Choroid plexus epithelial cell (primary cell): ENCODE measurements around the gene KCTD10.
"Not testable (repeated sequence)": the region's sequence is repeated elsewhere in the genome, so short reads cannot be mapped to it uniquely, and the experiment has no call there.

Experiments
- DNase-seq: peaks from one replicate; pipeline ENCODE4 v3.0.0-alpha.2; 2010; ENCODE audit warnings: low read depth
- H3K4me3 ChIP-seq: 2 replicates; pipeline ENCODE4 v1.5.1; 2011; ENCODE audit warnings: low read depth, mild to moderate bottlenecking, control low read depth, low read length, moderate library complexity
- TF ChIP-seq, protein P1 (sequence below): conservative IDR thresholded peaks from 2 replicates; pipeline ENCODE4 v1.5.1; 2011; ENCODE audit warnings: low read depth, mild to moderate bottlenecking, control low read depth, inconsistent platforms, low read length, moderate library complexity

Gene KCTD10

DNA sequence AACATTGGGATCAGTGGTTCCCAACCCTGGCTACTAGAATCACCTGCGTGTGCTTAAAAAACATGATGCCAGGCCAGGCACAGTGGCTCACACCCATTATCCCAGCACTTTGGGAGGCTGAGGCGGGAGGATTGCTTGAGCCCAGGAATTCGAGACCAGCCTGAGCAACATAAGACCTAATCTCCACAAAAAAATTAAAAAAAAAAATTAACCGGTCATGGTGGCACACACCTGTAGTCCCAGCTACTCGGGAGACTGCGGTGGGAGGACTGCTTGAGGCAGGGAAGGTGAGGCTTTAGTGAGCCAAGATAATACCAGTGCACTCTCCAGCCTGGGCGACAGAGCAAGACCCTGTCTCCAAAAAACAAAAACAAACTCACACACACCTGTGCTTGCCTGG lies 2.0 kb downstream of the KCTD10 start:
- no peak overlapping the region for H3K4me3 ChIP-seq
- TF ChIP-seq, protein P1, sequence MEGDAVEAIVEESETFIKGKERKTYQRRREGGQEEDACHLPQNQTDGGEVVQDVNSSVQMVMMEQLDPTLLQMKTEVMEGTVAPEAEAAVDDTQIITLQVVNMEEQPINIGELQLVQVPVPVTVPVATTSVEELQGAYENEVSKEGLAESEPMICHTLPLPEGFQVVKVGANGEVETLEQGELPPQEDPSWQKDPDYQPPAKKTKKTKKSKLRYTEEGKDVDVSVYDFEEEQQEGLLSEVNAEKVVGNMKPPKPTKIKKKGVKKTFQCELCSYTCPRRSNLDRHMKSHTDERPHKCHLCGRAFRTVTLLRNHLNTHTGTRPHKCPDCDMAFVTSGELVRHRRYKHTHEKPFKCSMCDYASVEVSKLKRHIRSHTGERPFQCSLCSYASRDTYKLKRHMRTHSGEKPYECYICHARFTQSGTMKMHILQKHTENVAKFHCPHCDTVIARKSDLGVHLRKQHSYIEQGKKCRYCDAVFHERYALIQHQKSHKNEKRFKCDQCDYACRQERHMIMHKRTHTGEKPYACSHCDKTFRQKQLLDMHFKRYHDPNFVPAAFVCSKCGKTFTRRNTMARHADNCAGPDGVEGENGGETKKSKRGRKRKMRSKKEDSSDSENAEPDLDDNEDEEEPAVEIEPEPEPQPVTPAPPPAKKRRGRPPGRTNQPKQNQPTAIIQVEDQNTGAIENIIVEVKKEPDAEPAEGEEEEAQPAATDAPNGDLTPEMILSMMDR: no peak
- no peak for DNase-seq

DNA sequence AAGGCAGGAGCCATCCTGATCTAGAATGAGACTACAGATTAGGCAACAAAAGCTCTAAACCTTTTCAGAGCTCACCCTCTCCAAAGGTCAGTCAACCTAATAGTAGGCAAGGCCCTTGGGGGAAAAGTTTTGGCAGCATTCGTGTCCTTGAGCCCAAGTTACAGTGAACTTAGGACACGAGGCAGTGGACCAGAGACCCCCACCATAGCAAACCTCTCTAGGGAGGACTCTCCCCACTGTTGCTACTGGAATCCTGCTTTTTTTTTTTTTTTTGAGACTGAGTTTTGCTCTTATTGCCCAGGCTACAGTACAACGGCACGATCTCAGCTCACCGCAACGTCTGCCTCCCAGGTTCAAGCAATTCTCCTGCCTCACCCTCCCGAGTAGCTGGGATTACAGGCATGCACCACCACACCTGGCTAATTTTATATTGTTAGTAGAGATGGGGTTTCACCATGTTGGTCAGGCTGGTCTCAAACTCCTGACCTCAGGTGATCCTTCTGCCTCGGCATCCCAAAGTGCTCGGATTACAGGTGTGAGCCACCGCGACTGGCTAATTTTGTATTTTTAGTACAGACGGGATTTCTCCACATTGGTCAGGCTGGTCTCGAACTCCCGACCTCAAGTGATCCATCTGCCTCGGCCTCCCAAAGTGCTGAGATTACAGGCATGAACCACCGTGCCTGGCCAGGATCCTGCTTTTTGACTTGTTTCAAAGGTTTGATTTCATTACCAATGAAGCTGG lies 3.4 kb downstream of the KCTD10 start:
- DNase-seq, H3K4me3 ChIP-seq: not testable (repeated sequence)

DNA sequence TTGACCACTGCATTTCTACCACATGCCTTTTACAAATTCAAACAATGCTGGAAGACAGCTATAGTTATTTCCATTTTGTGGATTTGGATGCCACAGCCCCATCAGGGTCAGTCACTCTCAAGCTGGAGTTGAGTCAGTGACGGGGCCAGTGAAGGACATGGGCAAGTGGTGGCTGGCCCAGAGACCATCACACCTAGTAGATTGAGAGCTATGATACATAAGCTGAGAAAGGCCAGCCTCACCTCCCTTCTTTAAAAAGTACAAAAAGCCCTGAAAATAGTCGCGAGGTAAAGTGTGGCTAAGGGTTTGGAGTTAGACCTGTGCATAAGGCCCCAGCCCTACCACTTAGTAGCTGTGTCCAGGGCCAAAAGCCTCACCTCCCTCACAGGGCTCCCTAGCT lies 4.1 kb downstream of the KCTD10 start:
- H3K4me3 ChIP-seq: no peak overlapping the region
- TF ChIP-seq, protein P1: no peak
- no peak for DNase-seq

DNA sequence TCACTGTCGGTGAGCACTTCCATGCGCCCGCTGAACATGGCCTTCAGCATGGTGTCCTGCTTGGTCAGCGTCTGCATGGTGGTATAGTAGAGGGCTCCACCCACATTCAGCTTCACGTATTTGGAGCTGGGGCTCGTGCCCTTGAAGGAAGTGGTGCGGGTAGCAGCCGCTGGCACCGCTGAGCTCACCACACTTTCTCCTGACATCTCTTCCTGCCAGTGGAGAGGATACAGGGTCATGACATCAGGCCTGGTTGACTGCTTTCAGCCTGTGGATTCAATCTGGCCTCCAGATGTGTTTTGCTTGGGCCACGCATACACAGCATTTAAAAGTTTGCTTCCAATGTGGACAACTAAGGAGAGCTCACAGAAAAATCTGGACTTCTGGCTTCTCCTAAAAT lies 7.6 kb downstream of the KCTD10 start:
- TF ChIP-seq, protein P1: no peak
- peak; percentile 56 for DNase-seq
- H3K4me3 ChIP-seq: no peak overlapping the region

DNA sequence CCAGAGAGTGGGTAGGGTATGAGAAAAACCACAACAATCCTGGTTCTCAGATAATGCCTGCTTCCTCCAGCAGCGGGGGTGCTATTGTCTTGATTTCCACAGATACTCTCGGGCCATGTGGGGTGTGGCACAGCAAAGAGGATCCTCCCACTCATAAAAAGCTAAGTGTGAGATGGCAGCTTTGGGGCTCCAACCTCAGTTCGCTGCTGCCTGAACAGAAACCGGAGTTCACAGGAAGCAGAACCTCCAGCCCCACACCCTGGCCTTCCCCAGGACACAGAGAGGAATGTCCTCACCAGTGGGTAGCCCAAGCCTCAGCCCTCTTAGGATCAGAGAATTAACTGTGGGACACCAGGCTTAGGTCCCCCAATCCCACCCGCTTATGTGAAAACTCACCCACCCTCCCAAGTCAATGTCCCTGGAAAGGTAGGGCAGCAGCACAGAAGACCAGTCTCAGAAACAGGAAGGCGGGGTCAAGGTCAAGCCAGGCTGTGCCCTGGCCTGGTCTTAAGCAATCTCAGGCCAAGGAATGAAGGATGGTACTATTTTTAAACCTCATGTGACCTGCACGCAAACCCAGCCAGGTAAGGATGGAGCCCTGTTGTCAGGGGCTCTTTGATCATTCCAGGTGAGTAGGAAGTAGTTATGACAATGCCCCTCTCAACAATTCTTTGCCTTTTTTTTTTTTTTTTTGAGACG lies 9.0 kb downstream of the KCTD10 start:
- no peak overlapping the region for H3K4me3 ChIP-seq
- DNase-seq: no peak
- TF ChIP-seq, protein P1: no peak

DNA sequence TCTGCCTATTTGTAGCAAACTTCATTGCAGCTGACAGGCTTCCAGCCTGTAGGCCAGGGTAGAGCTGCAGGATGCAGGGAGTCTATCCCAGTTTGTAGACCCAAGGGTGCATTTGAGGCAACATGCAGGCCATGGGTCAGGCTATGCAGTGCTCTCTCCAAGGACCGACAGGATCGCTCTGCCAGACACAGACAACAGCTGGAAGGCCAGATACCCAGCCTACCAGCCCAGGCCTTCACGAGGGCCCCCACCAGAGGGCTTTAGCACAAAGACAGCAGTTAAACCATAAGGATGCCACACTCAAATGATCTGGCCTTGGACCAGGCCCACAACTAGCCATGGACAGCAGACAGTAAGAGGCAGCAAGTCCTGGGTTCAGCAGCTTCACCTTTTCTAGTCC lies 10.3 kb downstream of the KCTD10 start:
- TF ChIP-seq, protein P1: no peak
- DNase-seq: no peak
- no peak overlapping the region for H3K4me3 ChIP-seq

DNA sequence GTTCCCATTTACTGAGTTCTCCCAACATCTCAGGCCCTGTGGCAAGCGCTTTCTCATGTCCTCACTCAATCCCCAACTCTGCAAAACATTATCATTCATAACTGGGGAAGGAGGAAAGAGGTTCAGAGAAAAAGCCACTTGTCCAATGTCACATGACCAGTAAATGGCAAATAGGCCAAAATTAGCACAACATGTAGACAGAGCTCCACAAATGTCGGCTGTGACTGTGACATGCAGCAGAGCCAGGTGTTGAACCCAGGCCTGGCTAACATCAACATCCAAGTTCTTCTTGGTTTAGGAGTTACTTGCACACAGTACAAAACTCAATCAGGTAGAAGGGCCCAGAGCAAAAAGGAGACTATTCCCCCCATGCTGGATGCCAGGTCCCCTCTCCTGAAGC lies 10.8 kb downstream of the KCTD10 start:
- DNase-seq: no peak
- no peak overlapping the region for H3K4me3 ChIP-seq

More for the DNA sequence above, 10.8 kb downstream of the KCTD10 start:
- TF ChIP-seq, protein P1: no peak
